Spleen (tissue), 11 donors: ENCODE measurements around the gene PPDPF. TPM values are rescaled to one million over a fixed set of nuclear protein-coding genes. Genes with fewer than 3 reads are reported as not detected.

Source experiments
- DNase-seq: peaks from one replicate; pipeline ENCODE4 v3.0.0-alpha.2; 2020
- H3K27ac ChIP-seq, 8 donors: fragments of 200-600 bp; sonication (generic) in 7 of 8; 1 replicate in 4 of 8; 2 replicates in 4 of 8; pipeline versions ENCODE4 v1.5.0 to v1.8.0; 2016 to 2021; ENCODE audit warnings: inconsistent platforms in 4 of 8, mild to moderate bottlenecking in 4 of 8, moderate library complexity in 1 of 8
- H3K27me3 ChIP-seq, 7 donors: fragments of 200-600 bp; sonication (generic) in 6 of 7; replicated peaks in 1 of 7; 1 replicate in 4 of 7; 2 replicates in 3 of 7; pipeline versions ENCODE4 v1.5.0 to v1.8.0; 2016 to 2021; ENCODE audit warnings: inconsistent platforms in 3 of 7, mild to moderate bottlenecking in 1 of 7
- H3K36me3 ChIP-seq, 6 donors: fragments of 200-600 bp; sonication (generic) in 5 of 6; 1 replicate in 4 of 6; 2 replicates in 2 of 6; pipeline versions ENCODE4 v1.5.0 to v1.8.0; 2016 to 2021; ENCODE audit warnings: inconsistent platforms in 2 of 6
- H3K4me1 ChIP-seq, 6 donors: fragments of 200-600 bp; sonication (generic) in 5 of 6; 1 replicate in 3 of 6; 2 replicates in 3 of 6; pipeline versions ENCODE4 v1.5.0 to v1.8.0; 2016 to 2021; ENCODE audit warnings: inconsistent platforms in 3 of 6
- H3K4me3 ChIP-seq, 8 donors: fragments of 200-600 bp; sonication (generic) in 7 of 8; 1 replicate in 4 of 8; 2 replicates in 4 of 8; pipeline versions ENCODE4 v1.5.0 to v1.8.0; 2016 to 2021; ENCODE audit warnings: inconsistent platforms in 4 of 8, mild to moderate bottlenecking in 4 of 8, moderate library complexity in 2 of 8
- H3K9me3 ChIP-seq, 8 donors: fragments of 200-600 bp; sonication (generic) in 7 of 8; 1 replicate in 4 of 8; 2 replicates in 4 of 8; pipeline versions ENCODE4 v1.5.0 to v1.8.0; 2016 to 2021; ENCODE audit warnings: inconsistent platforms in 4 of 8
- POLR2A ChIP-seq, 3 donors: fragments of 450-650 bp; IDR thresholded peaks; one replicate each; pipeline ENCODE4 v1.5.1; 2017; ENCODE audit warnings: antibody characterized with exemption in 3 of 3, mild to moderate bottlenecking in 1 of 3
- POLR2AphosphoS5 ChIP-seq, 3 donors: sonication (generic); formaldehyde crosslinking; IDR thresholded peaks; one replicate each; pipeline ENCODE4 v1.5.1; 2017; ENCODE audit warnings: antibody characterized with exemption in 3 of 3
- WGBS, 5 donors: extraction: QIAGEN DNeasy Blood & Tissue Kit in 3 of 5; methylation state at CpG; one replicate each; pipeline versions ENCODE4 v1.1.5 to v1.1.7; 2013 to 2018; 5-methylcytosine and 5-hydroxymethylcytosine counted together
- intact Hi-C: fragments of 100-400 bp; cut with DNase I; formaldehyde crosslinking; loops from one replicate; pipeline ENCODE4 v1.15.0; 2023; ENCODE audit warnings: low total_unique reads
- polyA plus RNA-seq, 3 donors: library from polyadenylated mRNA; stranded (reverse); fragments of 200-250 nt; gene quantifications; one replicate each; pipeline ENCODE4 v1.2.1, GENCODE V29; 2013
- total RNA-seq, 7 donors: library from RNA; depleted of rRNA in 3 of 7; stranded (reverse); fragments of >200 nt in 3 of 7; fragmentation: NEBNext Ultra II Directional in 4 of 7; extraction: Animal tissue kit (Norgen Biotek cat#: 25700) in 4 of 7; gene quantifications; one replicate each; pipeline versions ENCODE4 v1.1.0 to v1.2.1, GENCODE V29; 2016 to 2021
- TF ChIP-seq, protein P1 (sequence below), 11 experiments: fragments of 200-600 bp in 7 of 11; fragments of 450-650 bp in 4 of 11; sonication (generic) in 4 of 11; IDR thresholded peaks in 8 of 11; conservative IDR thresholded peaks in 3 of 11; 1 replicate in 7 of 11; 2 replicates in 4 of 11; pipeline versions ENCODE4 v1.4.0 to v1.8.0; 2016 to 2021; ENCODE audit warnings: antibody characterized with exemption in 11 of 11, inconsistent platforms in 4 of 11, mild to moderate bottlenecking in 1 of 11
- donor health status: healthy with polysubstance abuse.
- donor health status: DM: no; HTN: no; CAD: no; lungs with moderate emphysema.
- donor health status: DM: no; HTN: no; CAD: no.
- donor health status: Bipolar disorder and iron deficiency.
- donor health status: healthy.
- donor health status: DM: no; HTN: no; CAD: no.
- donor health status: DM: yes; HTN: yes; CAD: no.

The PPDPF gene
- total and polyA plus RNA-seq, 10 donors, result 68.8 to 275 (median 124) TPM

DNA sequence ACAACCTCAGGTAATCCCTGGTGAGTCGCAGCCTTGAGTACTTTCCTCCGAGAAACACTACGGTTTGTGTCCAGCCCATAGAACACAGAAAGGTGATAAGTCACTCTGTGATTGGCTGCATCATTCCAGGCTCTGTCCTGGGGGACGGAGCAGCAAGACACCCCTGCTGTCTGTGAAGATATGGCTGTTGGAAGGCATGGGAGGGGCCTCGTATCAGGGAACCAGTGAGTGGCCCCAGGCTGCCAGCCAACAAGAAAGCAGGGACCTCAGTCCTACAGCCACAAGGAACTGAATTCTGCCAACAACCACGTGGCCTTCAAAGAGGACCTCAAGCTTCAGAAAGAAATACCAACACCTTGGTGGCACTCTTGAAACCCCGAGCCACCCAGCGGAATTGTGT is 15.3 kb upstream of the PPDPF start:
- no peak for TF ChIP-seq POLR2A (IDR thresholded peaks at IDR 0.05)
- TF ChIP-seq, protein P1, sequence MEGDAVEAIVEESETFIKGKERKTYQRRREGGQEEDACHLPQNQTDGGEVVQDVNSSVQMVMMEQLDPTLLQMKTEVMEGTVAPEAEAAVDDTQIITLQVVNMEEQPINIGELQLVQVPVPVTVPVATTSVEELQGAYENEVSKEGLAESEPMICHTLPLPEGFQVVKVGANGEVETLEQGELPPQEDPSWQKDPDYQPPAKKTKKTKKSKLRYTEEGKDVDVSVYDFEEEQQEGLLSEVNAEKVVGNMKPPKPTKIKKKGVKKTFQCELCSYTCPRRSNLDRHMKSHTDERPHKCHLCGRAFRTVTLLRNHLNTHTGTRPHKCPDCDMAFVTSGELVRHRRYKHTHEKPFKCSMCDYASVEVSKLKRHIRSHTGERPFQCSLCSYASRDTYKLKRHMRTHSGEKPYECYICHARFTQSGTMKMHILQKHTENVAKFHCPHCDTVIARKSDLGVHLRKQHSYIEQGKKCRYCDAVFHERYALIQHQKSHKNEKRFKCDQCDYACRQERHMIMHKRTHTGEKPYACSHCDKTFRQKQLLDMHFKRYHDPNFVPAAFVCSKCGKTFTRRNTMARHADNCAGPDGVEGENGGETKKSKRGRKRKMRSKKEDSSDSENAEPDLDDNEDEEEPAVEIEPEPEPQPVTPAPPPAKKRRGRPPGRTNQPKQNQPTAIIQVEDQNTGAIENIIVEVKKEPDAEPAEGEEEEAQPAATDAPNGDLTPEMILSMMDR (IDR thresholded peaks at IDR 0.05 in 8 of 11, conservative IDR thresholded peaks at IDR 0.05 in 3 of 11), result no peak
- no peak for TF ChIP-seq POLR2AphosphoS5 (IDR thresholded peaks at IDR 0.05)
- no peak for DNase-seq
- no peaks in the 10 kb centered on the region for H3K36me3 ChIP-seq
- H3K9me3 ChIP-seq, result peaks cover 0 to 21% (median 17%) of the 10 kb centered on the region in 8 donors
- H3K27ac ChIP-seq, result no peak overlapping the region
- 74 to 91% (median 86%) methylated on average over 8 of the region's 8 CpGs for WGBS, 5 donors
- no peaks in the 10 kb centered on the region for H3K4me1 ChIP-seq
- intact Hi-C loops, result no loop called here
- peaks cover 0 to 87% (median 16%) of the 10 kb centered on the region in 7 donors for H3K27me3 ChIP-seq
- H3K4me3 ChIP-seq, result no peak overlapping the region

DNA sequence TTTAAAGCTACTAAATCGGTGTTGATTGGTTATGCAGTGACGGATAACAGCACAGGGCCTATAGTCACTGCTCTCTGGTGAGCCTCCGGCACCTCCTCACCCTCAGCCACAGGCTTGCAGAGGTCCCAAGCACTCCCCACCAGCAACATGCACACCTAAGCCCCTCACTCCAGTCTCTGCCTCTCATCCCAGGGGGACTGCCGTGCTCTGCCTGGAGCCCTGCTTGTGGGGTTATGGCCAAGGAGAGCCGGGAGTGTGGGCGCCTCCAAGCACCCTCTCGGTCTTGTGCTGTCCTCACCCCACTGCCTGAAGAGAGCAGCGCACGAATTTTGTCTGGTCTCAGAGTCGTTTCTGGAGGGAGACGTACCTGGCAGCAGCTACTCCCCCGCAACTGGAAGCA is 14.8 kb upstream of the PPDPF start:
- Histone ChIP-seq H3K4me3 (no peak overlapping the region), H3K4me1 (no peaks in the 10 kb centered on the region), H3K27ac (no peak overlapping the region), H3K9me3 (peaks cover 0 to 21% (median 17%) of the 10 kb centered on the region in 8 donors), H3K36me3 (no peaks in the 10 kb centered on the region), H3K27me3 (peaks cover 0 to 87% (median 16%) of the 10 kb centered on the region in 7 donors)
- DNase-seq, result peak; percentile 42
- TF ChIP-seq POLR2AphosphoS5 (IDR thresholded peaks at IDR 0.05) (no peak), POLR2A (IDR thresholded peaks at IDR 0.05) (no peak)
- TF ChIP-seq, protein P1 (IDR thresholded peaks at IDR 0.05 in 8 of 11, conservative IDR thresholded peaks at IDR 0.05 in 3 of 11), result no peak
- intact Hi-C loops, result no loop called here
- WGBS, 5 donors, result 69 to 92% (median 91%) methylated on average over 8 to 12 of the region's 12 CpGs

DNA sequence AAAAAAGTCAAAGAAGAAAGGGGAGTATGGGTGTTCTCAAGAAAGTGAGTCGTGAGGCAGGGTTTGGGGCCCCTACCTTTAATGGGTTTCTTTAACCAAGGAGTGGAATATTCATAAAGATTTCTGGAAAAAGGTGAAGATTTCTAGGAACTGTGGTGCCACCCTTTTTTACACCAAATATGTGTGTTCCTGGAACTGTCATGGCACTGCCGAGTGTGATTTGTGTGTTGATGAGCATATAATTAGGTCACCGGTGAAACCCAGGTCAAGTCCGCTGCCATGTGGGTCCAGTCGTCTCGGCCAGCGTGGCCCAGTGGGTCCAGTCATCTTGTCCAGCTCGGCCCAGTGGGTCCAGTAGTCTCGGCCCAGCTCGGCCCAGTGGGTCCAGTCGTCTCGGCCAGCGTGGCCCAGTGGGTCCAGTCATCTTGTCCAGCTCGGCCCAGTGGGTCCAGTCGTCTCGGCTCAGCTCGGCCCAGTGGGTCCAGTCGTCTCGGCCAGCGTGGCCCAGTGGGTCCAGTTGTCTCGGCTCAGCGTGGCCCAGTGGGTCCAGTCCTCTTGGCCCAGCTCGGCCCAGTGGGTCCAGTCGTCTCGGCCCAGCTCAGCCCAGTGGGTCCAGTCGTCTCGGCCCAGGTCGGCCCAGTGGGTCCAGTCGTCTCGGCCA is 13.4 kb upstream of the PPDPF start:
- H3K4me3 ChIP-seq, result no peak overlapping the region
- no peak overlapping the region for H3K27ac ChIP-seq
- TF ChIP-seq, protein P1 (IDR thresholded peaks at IDR 0.05 in 8 of 11, conservative IDR thresholded peaks at IDR 0.05 in 3 of 11), result no peak
- TF ChIP-seq POLR2AphosphoS5 (IDR thresholded peaks at IDR 0.05), result no peak
- TF ChIP-seq POLR2A (IDR thresholded peaks at IDR 0.05), result no peak
- H3K9me3 ChIP-seq, result peaks cover 0 to 21% (median 17%) of the 10 kb centered on the region in 8 donors
- H3K4me1 ChIP-seq, result no peaks in the 10 kb centered on the region
- 85 to 95% (median 89%) methylated on average over 21 to 30 of the region's 30 CpGs for whole genome bisulfite sequencing, 5 donors
- DNase-seq, result no peak
- intact Hi-C loops, result no loop called here
- peaks cover 0 to 88% (median 20%) of the 10 kb centered on the region in 7 donors for H3K27me3 ChIP-seq
- H3K36me3 ChIP-seq, result no peaks in the 10 kb centered on the region

DNA sequence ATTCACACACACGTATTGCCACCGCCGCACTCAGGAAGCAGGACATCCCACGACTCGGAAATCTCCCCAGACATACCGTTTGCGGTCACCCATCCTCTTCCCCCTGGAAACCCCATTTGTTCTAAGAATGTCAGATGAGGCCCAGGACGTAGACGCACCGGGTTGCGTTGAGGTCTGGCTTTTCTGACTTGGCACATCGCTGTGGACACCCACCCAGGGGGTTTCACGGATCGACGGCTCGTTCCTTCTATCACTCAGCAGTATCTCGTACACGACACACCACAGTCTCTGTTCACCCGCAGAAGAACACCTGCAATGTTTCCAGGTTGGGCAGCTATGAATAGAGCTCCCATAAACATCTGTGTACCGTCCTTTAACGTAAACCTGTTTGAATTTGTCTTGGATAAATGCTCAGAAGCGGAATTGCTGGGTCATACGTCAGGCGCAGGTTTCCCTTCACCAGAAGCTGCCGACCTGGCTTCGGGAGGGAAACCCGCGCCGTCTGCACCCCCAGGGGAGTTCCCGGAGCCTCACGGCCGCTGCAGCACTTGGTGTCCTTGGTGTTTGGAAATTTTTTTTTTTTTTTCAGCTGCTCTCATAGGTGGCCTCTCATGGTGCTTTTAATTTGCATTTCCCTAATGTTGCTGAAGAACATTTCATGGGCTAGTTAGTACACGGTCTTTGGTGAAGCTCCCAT is 12.3 kb upstream of the PPDPF start:
- 75 to 82% (median 80%) methylated on average over 33 of the region's 33 CpGs for WGBS, 5 donors
- no peak overlapping the region for H3K4me3 ChIP-seq
- TF ChIP-seq POLR2AphosphoS5 (IDR thresholded peaks at IDR 0.05) (no peak), POLR2A (IDR thresholded peaks at IDR 0.05) (no peak)
- TF ChIP-seq, protein P1 (IDR thresholded peaks at IDR 0.05 in 8 of 11, conservative IDR thresholded peaks at IDR 0.05 in 3 of 11), result no peak
- H3K27ac ChIP-seq, result no peak overlapping the region
- DNase-seq, result no peak
- H3K4me1 ChIP-seq, result no peaks in the 10 kb centered on the region
- intact Hi-C loops, result no loop called here
- peaks cover 0 to 21% (median 17%) of the 10 kb centered on the region in 8 donors for H3K9me3 ChIP-seq
- peaks cover 0 to 84% (median 12%) of the 10 kb centered on the region in 7 donors for H3K27me3 ChIP-seq
- no peaks in the 10 kb centered on the region for H3K36me3 ChIP-seq
